Stimulated activated CD4-positive, alpha-beta T cell treated with anti-CD3 and anti-CD28 coated beads, Interleukin-15, amount 100 ng/mL, for 1 hour (primary cell): Measurements from ENCODE around the gene ZNF491.
"Not testable (repeated sequence)": the region's sequence is repeated elsewhere in the genome, so short reads cannot be mapped to it uniquely, and the experiment has no call there.

Experiments
- DNase-seq, 2 donors: peaks; one replicate each; pipeline ENCODE4 v3.0.0-alpha.2; 2020; ENCODE audit warnings: low read depth in 1 of 2, low spot score in 1 of 2

The ZNF491 gene

DNA sequence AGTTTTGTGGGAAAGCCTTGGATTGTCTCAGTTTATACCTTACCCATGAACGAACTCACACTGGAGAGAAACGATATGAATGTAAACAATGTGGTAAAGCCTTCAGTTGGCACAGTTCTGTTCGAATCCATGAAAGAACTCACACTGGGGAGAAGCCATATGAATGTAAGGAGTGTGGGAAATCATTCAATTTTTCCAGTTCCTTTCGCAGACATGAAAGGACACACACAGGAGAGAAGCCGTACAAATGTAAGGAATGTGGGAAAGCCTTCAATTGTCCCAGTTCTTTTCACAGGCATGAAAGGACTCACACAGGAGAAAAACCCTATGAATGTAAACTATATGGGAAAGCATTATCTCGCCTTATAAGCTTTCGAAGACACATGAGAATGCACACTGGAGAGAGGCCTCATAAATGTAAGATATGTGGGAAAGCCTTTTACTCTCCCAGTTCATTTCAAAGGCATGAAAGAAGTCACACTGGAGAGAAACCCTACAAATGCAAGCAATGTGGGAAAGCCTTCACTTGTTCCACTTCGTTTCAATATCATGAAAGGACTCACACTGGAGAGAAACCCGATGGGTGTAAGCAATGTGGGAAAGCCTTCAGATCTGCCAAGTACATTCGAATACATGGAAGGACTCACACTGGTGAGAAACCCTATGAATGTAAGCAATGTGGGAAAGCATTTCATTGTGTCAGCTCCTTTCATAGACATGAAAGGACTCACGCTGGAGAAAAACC lies 8.2 kb downstream of the ZNF491 start:
- DNase-seq = no peak

GRCh38 chr19:11807099-11807380 lies 8.7 kb downstream of the ZNF491 start:
- no peak for DNase-seq

- no peak for DNase-seq
Observed at GRCh38 chr19:11813703-11814028, 15.3 kb downstream of the ZNF491 start.

DNA sequence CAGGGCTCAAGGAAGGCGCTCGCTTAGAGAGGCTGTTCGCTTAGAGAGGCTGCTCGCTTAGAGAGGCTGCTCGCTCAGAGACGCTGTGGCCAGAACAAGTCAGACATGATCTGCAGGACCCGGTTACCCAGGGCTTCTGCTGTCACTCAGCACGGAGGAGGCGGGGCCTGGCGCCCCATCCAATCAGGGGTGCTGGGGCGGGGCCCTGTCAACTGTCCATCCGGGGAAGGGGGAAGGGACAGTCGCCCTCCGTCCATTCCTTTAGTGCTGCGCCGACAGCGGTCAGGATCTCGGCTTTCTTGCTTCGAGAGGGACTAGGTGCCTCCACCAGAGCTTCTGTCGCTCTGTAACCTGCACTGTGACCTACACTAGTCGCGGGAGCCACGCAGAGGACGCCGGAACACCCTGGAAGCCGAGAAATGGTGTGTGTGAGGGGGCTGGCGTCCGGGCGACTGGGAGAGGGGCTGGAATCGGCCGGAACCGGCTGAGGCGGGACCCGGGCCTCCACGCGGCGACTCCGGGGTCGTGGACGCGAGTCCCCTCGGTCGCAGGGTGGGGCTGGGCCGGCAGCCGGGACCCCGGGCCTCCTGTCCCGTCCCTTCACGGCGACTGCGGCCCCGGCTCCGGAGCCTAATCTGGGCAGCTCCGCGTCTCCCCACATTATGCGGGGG lies 15.8 kb downstream of the ZNF491 start, which contains the start of gene ZNF440:
ZNF440 (plus strand) TSS at position 245 of the 671 bp plus-strand sequence; CDS start at position 420, 175 bp downstream.
- peak; percentile 66 to 81 for DNase-seq

- no peak for DNase-seq
Observed at GRCh38 chr19:11814700-11815035, 16.3 kb downstream of the ZNF491 start.

DNA sequence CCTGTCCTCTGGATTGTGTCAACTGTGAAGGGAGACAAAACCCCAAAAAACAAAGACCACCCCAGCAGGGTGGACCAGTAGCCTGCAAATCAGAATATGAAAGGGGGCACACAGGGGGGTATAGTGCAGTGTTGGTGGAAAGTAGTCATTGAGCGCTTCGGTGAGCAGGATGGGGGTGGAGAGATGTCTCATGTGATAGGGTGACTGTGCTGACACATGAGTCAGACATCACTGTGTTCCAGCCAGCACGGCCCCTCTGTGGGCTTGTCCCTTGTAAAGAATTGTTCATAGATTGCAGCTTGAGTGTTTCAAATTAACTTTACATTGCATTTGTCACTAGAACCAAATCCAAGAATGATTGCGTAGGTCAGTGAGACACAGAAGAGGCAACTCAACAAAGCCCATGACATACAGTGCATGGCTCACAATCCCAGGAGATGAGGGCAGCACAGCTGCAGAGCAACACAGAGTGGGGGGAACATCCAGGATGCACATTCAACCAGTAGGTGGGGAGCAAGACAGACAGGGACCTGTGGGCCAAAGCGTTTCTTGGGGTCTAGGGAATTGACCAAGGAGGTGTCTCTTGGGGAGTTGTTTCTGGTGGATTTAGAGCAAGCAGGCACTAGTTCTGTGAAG lies 23.3 kb downstream of the ZNF491 start:
- no peak for DNase-seq

DNA sequence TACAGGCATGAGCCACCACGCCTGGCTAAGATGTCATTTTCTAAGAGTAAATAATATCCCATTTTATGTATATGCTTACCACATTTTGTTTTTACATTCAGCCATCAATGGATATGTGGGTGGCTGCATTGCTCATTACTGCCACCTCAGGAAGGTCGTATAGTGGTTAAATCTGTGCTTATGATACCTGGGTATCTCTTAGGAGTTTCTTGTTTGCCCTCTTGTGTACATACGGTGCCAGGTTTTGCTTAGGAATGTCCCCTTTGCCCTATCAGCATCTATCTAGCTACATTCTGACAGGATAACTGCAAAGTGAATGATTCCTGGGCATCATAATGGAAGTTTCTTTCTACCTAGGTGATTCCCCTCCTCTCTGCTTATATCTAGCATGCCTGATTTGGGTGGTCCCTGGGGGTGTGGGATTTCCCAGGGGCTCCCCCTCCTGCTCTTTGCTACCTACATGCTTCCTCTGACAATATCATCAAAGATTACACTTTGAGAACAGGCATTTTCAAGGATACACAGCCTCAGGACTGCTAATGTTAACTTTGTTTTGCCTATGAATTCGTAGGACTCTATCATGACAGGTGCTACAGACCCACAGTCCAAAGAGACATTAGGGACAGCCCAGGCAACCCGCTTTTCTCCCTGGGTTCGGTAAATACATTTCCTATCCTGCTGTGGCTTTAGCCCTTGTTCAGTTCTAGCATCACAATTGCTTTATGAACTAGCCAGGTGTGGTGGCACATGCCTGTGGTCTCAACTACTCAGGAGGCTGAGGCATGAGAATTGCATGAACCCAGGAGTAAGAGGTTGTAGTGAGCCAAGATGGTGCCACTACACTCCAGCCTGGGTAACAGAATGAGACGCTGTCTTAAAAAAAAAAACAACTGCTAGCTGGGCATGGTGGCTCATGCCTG lies 30.9 kb downstream of the ZNF491 start:
- DNase-seq = not testable (repeated sequence)

DNA sequence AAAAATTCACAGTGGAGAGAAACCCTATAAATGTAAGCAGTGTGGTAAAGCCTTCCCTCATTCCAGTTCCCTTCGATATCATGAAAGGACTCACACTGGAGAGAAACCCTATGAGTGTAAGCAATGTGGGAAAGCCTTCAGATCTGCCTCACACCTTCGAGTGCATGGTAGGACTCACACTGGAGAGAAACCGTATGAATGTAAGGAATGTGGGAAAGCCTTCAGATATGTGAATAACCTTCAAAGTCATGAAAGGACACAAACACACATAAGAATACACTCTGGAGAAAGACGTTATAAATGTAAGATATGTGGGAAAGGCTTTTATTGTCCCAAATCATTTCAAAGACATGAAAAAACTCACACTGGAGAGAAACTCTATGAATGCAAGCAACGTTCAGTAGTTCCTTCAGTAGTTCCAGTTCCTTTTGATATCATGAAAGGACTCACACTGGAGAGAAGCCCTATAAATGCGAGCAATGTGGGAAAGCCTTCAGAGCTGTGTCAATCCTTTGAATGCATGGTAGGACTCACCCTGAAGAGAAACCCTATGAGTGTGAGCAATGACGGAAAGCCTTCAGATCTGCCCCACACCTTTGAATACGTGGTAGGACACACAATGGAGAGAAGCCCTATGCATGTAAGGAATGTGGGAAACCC lies 34.1 kb downstream of the ZNF491 start:
- no peak for DNase-seq

GRCh38 chr19:11833541-11833940 lies 35.2 kb downstream of the ZNF491 start:
- DNase-seq = no peak

GRCh38 chr19:11835626-11836066 lies 37.3 kb downstream of the ZNF491 start:
- not testable (repeated sequence) for DNase-seq

DNA sequence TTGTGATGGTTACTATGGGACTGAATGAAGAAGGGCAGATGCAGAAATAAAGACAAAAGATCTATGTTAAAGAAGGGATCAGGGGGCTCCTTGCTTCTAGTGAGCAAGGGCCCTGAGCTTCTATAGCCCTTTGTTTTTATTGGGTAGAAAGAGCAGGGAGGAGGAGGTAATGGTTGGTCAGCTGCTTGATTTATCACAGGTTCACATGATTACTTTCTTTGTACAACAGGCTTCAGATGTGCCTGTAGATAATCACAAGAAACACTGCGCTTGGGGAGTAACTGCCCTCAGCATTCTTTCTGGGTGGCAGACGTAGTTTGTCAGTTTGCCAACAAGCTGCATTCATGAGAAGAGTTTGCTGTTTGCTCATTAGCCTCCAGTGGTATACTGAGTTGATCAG lies 45.4 kb downstream of the ZNF491 start:
- DNase-seq = no peak

GRCh38 chr19:11847615-11848014 lies 49.3 kb downstream of the ZNF491 start:
- not testable (repeated sequence) for DNase-seq

- no peak for DNase-seq
Observed at GRCh38 chr19:11848200-11848593, 49.9 kb downstream of the ZNF491 start.

- peak; percentile 72 to 81 for DNase-seq
Observed at GRCh38 chr19:11848594-11849469, 50.5 kb downstream of the ZNF491 start, which contains the start of gene ZNF439. Gene ZNF439 (plus strand): TSS chr19:11848726. CDS start chr19:11848868, 142 bp downstream.

- DNase-seq = not testable (repeated sequence)
Observed at GRCh38 chr19:11850289-11850688, 52.0 kb downstream of the ZNF491 start.

GRCh38 chr19:11853358-11853757 lies 55.0 kb downstream of the ZNF491 start:
- no peak for DNase-seq

GRCh38 chr19:11856596-11857250 lies 58.4 kb downstream of the ZNF491 start:
- DNase-seq = no peak
